K562 (cell line): ENCODE data around the gene PRCC. TPM values are rescaled to one million over a fixed set of nuclear protein-coding genes. Genes with fewer than 3 reads are reported as not detected.

ENCODE experiments used
- ARID2 ChIP-seq: fragments of 450-650 bp; IDR thresholded peaks from 2 replicates; pipeline ENCODE4 v1.6.1; 2017; ENCODE audit warnings: antibody characterized with exemption, mild to moderate bottlenecking
- BACH1 ChIP-seq: fragments of 200-800 bp; sonication (Bioruptor generic); IDR thresholded peaks from 2 replicates; pipeline ENCODE4 v1.6.1; 2016; ENCODE audit warnings: missing genetic modification characterization, missing compliant biosample characterization
- PRMT5 ChIP-seq: sonication (generic); formaldehyde crosslinking; IDR thresholded peaks from 2 replicates; pipeline ENCODE4 v1.5.0; 2020; ENCODE audit warnings: missing genetic modification reagents
- ZFP30 ChIP-seq: fragments of 250-450 bp; sonication (Bioruptor Pico); IDR thresholded peaks from 2 replicates; pipeline ENCODE4 v1.8.0; 2022; ENCODE audit warnings: moderate library complexity, mild to moderate bottlenecking, inconsistent platforms, borderline replicate concordance
- ZNF184 ChIP-seq: sonication (generic); formaldehyde crosslinking; IDR thresholded peaks from 2 replicates; pipeline ENCODE4 v1.5.0; 2020; ENCODE audit warnings: missing genetic modification reagents
- ZNF507 ChIP-seq: conservative IDR thresholded peaks from 2 replicates; pipeline ENCODE4 v1.6.1; 2017; ENCODE audit warnings: missing genetic modification characterization, missing compliant biosample characterization
- ZNF707 ChIP-seq: fragments of 250-450 bp; sonication (Bioruptor Pico); conservative IDR thresholded peaks from 2 replicates; pipeline ENCODE4 v1.8.0; 2022; ENCODE audit warnings: inconsistent platforms, mild to moderate bottlenecking, moderate library complexity
- polyA plus RNA-seq, 8 experiments: library from polyadenylated mRNA; depleted of rRNA in 4 of 8; stranded (reverse) in 5 of 8; unstranded in 3 of 8; fragments of >200 nt; fragmentation: Nextera tagmentation in 2 of 8; fragmentation: Illumina TruSeq in 1 of 8; extraction: Ambion mirVana in 2 of 8; extraction: Trizol in 1 of 8; gene quantifications; 2 replicates each; pipeline versions ENCODE4 v1.2.1 to v1.2.3, GENCODE V29; 2011 to 2014; ENCODE audit warnings: inconsistent platforms in 1 of 8, missing spikeins in 1 of 8
- total RNA-seq, 7 experiments: library from RNA; depleted of rRNA in 6 of 7; stranded (reverse); fragments of >200 nt in 6 of 7; fragmentation: Illumina TruSeq in 2 of 7; extraction: Trizol in 2 of 7; gene quantifications; 2 replicates each; pipeline versions ENCODE4 v1.2.1 to v1.2.3, GENCODE V29; 2011 to 2021; ENCODE audit warnings: low replicate concordance in 1 of 7
- TF ChIP-seq, protein P1 (sequence below): sonication (generic); formaldehyde crosslinking; IDR thresholded peaks from 2 replicates; pipeline ENCODE4 v1.8.0; 2023; ENCODE audit warnings: mild to moderate bottlenecking, missing genetic modification reagents
- TF ChIP-seq, protein P2 (sequence below): fragments of 250-450 bp; sonication (Bioruptor Pico); IDR thresholded peaks from 2 replicates; pipeline ENCODE4 v1.5.0; 2021; ENCODE audit warnings: mild to moderate bottlenecking, borderline replicate concordance
- TF ChIP-seq, protein P3 (sequence below), 2 experiments: fragments of 450-650 bp; formaldehyde crosslinking in 1 of 2; IDR thresholded peaks; 2 replicates each; pipeline versions ENCODE4 v1.4.0 to v1.6.1; 2014 to 2020; ENCODE audit warnings: mild to moderate bottlenecking in 2 of 2, borderline replicate concordance in 1 of 2, low read depth in 1 of 2

Gene PRCC
- total and polyA plus RNA-seq, 9 of the 15 experiments (the other 6 are each of a cell fraction or from before 2014, with no cell fraction given) = 23.9 to 201 (median 41.1) TPM

DNA sequence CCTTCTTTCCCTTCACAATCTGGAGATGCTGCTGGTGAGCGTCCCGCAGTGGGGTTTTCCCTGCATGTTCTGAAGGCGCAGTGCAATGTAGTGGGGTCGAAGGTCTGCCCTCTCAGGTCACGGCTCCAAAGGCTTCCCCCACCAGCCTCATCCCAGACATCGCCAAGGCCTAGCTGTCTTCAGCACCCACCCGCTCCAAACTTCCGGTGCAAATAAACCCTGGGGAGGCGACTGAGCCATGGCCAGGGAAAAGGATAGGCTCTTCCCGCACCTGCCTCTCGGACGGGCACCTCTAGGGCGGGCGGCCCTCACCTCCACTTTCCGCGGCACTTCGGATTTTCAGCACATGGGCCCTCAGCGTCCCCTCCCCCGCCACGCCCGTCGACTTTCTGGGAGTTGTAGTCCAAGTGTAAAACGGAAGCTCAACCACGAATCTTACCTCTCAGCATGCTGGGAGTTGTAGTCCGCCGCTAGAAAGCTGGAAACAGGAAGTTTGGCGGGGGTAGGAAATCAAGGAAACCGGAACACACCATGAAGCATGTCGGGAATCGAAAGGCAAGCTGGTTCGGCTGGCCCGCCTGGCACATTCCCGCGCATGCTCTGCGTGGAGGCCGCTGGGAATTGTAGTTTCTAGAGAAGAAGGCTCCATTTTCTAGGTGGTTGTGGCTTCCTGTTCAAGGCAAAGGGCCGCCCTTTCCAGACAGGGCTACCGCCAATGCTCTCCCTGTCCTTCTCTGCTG is 26.4 kb upstream of the PRCC start, which contains the start of gene MRPL24 (continued):
- no peak for TF ChIP-seq ZNF707 (CRISPR knock-in tag)
- TF ChIP-seq, protein P1, sequence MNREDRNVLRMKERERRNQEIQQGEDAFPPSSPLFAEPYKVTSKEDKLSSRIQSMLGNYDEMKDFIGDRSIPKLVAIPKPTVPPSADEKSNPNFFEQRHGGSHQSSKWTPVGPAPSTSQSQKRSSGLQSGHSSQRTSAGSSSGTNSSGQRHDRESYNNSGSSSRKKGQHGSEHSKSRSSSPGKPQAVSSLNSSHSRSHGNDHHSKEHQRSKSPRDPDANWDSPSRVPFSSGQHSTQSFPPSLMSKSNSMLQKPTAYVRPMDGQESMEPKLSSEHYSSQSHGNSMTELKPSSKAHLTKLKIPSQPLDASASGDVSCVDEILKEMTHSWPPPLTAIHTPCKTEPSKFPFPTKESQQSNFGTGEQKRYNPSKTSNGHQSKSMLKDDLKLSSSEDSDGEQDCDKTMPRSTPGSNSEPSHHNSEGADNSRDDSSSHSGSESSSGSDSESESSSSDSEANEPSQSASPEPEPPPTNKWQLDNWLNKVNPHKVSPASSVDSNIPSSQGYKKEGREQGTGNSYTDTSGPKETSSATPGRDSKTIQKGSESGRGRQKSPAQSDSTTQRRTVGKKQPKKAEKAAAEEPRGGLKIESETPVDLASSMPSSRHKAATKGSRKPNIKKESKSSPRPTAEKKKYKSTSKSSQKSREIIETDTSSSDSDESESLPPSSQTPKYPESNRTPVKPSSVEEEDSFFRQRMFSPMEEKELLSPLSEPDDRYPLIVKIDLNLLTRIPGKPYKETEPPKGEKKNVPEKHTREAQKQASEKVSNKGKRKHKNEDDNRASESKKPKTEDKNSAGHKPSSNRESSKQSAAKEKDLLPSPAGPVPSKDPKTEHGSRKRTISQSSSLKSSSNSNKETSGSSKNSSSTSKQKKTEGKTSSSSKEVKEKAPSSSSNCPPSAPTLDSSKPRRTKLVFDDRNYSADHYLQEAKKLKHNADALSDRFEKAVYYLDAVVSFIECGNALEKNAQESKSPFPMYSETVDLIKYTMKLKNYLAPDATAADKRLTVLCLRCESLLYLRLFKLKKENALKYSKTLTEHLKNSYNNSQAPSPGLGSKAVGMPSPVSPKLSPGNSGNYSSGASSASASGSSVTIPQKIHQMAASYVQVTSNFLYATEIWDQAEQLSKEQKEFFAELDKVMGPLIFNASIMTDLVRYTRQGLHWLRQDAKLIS (CRISPR knock-in tag) = peak; percentile 17; the same call in 1 of the 2 replicates
- TF ChIP-seq ARID2 = no peak
- no peak for TF ChIP-seq ZNF507 (tag)
- TF ChIP-seq ZNF184 = no peak
- no peak for TF ChIP-seq PRMT5
- TF ChIP-seq, protein P2, sequence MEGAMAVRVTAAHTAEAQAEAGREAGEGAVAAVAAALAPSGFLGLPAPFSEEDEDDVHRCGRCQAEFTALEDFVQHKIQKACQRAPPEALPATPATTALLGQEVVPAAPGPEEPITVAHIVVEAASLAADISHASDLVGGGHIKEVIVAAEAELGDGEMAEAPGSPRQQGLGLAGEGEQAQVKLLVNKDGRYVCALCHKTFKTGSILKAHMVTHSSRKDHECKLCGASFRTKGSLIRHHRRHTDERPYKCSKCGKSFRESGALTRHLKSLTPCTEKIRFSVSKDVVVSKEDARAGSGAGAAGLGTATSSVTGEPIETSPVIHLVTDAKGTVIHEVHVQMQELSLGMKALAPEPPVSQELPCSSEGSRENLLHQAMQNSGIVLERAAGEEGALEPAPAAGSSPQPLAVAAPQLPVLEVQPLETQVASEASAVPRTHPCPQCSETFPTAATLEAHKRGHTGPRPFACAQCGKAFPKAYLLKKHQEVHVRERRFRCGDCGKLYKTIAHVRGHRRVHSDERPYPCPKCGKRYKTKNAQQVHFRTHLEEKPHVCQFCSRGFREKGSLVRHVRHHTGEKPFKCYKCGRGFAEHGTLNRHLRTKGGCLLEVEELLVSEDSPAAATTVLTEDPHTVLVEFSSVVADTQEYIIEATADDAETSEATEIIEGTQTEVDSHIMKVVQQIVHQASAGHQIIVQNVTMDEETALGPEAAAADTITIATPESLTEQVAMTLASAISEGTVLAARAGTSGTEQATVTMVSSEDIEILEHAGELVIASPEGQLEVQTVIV (CRISPR knock-in tag) = no peak
- TF ChIP-seq BACH1 (tag) = peak; percentile 42; the same call in 1 of the 2 replicates
- TF ChIP-seq, protein P3, sequence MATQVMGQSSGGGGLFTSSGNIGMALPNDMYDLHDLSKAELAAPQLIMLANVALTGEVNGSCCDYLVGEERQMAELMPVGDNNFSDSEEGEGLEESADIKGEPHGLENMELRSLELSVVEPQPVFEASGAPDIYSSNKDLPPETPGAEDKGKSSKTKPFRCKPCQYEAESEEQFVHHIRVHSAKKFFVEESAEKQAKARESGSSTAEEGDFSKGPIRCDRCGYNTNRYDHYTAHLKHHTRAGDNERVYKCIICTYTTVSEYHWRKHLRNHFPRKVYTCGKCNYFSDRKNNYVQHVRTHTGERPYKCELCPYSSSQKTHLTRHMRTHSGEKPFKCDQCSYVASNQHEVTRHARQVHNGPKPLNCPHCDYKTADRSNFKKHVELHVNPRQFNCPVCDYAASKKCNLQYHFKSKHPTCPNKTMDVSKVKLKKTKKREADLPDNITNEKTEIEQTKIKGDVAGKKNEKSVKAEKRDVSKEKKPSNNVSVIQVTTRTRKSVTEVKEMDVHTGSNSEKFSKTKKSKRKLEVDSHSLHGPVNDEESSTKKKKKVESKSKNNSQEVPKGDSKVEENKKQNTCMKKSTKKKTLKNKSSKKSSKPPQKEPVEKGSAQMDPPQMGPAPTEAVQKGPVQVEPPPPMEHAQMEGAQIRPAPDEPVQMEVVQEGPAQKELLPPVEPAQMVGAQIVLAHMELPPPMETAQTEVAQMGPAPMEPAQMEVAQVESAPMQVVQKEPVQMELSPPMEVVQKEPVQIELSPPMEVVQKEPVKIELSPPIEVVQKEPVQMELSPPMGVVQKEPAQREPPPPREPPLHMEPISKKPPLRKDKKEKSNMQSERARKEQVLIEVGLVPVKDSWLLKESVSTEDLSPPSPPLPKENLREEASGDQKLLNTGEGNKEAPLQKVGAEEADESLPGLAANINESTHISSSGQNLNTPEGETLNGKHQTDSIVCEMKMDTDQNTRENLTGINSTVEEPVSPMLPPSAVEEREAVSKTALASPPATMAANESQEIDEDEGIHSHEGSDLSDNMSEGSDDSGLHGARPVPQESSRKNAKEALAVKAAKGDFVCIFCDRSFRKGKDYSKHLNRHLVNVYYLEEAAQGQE (IDR thresholded peaks at IDR 0.05; ENCODE audit: borderline replicate concordance) = no peak
- TF ChIP-seq, protein P3 (CRISPR knock-in tag; IDR thresholded peaks at IDR 0.05; ENCODE audit: low read depth) = peak; percentile 67; the same call in 1 of the 2 replicates
- TF ChIP-seq ZFP30 (CRISPR knock-in tag) = no peak
